Measurements from ENCODE around the gene PRKAR1B.
A peak's percentile ranks its signal among the peaks of the same experiment; 100 is the strongest.
"Not testable (repeated sequence)": the region's sequence is repeated elsewhere in the genome, so short reads cannot be mapped to it uniquely, and the experiment has no call there.

Gene PRKAR1B

GRCh38 chr7:618539-619367, 108.3 kb downstream of the PRKAR1B start:
- DNase-seq, result peak; percentile 75

- peak; percentile 48 for DNase-seq
These were observed 109.2 kb downstream of the PRKAR1B start for GRCh38 chr7:617614-618538.

GRCh38 chr7:613442-614140, 113.5 kb downstream of the PRKAR1B start:
- no peak for DNase-seq

- DNase-seq, result not testable (repeated sequence)
These were observed 115.2 kb downstream of the PRKAR1B start for GRCh38 chr7:611837-612236.

- no peak for DNase-seq
These were observed 115.7 kb downstream of the PRKAR1B start for GRCh38 chr7:611281-611810.

- DNase-seq, result no peak
These were observed 116.4 kb downstream of the PRKAR1B start for GRCh38 chr7:610531-611280.

GRCh38 chr7:610141-610530, 116.9 kb downstream of the PRKAR1B start:
- no peak for DNase-seq

GRCh38 chr7:609365-609764, 117.7 kb downstream of the PRKAR1B start:
- no peak for DNase-seq

- DNase-seq, result peak; percentile 33
These were observed 118.1 kb downstream of the PRKAR1B start for GRCh38 chr7:608954-609353.

- no peak for DNase-seq
These were observed 118.7 kb downstream of the PRKAR1B start for GRCh38 chr7:608361-608760.

GRCh38 chr7:607938-608337, 119.1 kb downstream of the PRKAR1B start:
- no peak for DNase-seq

- DNase-seq, result no peak
These were observed 121.2 kb downstream of the PRKAR1B start for GRCh38 chr7:605661-606450.

GRCh38 chr7:604884-605531, 122.1 kb downstream of the PRKAR1B start:
- DNase-seq, result peak; percentile 50

GRCh38 chr7:604001-604883, 122.8 kb downstream of the PRKAR1B start:
- DNase-seq, result peak; percentile 97

- peak; percentile 75 for DNase-seq
These were observed 123.7 kb downstream of the PRKAR1B start for GRCh38 chr7:603152-603951.

- DNase-seq, result peak; percentile 80
These were observed 124.5 kb downstream of the PRKAR1B start for GRCh38 chr7:602341-603141.

- peak; percentile 96 for DNase-seq
These were observed 125.3 kb downstream of the PRKAR1B start for GRCh38 chr7:601595-602340.
